ENCODE data around the gene SIRPB1. TPM values are rescaled to one million over a fixed set of nuclear protein-coding genes. Genes with fewer than 3 reads are reported as not detected.

Gene SIRPB1
- total RNA-seq, 4 donors from 2014 or later = 4.2 to 48.3 (median 6.2) TPM; not detected in 1

DNA sequence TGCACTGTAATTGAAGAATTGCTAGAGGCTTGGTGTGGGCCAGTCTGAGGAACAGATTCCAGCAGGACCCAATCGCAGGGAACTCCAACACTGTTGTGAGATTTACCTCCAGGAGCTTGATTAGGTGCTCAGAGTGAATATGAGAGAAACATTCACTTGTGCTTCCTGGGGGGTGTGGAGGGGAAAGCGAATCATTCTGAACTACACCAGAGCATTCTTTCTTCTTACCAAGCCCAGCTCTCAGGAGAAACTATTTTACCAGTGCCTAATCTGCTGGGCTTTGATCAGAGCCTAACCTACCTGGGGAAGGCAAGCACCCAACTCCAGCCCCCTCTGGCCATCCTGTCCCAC lies 7.4 kb upstream of the SIRPB1 start:
- no peak for TF ChIP-seq CTCF (IDR thresholded peaks at IDR 0.05; ENCODE audit: low read depth)

GRCh38 chr20:1626528-1627199 lies 6.9 kb upstream of the SIRPB1 start:
- TF ChIP-seq CTCF (IDR thresholded peaks at IDR 0.05; ENCODE audit: low read depth) = no peak

DNA sequence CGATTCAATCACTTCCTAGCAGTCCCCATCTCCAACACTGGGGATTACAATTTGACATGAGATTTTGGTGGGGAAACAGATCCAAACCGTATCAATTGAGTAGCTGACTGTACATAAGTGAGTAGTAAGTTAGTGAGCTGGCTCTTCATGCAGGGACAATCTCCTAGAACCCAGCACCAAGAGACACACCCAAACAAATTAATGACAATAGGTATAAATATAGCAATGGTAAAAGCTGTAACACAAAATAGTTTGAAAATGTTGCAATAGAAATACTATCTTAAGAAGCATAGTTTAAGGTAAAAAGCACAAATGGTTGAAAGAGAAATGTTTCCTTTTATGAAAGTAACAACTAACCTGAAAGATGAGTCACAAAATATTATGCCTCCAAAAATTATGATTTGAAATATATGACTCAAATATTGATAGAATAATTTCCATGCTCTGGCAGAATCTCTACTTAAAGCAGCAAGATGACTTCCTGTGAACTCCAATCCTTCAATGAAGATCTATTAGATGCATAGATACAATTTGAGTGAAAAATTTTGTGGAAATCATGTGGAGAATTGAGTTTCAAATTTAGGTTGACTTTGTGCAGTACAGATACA lies 5.4 kb upstream of the SIRPB1 start:
- TF ChIP-seq CTCF (IDR thresholded peaks at IDR 0.05; ENCODE audit: low read depth) = no peak

- no peak for TF ChIP-seq CTCF (IDR thresholded peaks at IDR 0.05; ENCODE audit: low read depth)
These were observed 3.8 kb upstream of the SIRPB1 start for GRCh38 chr20:1623501-1624205.

- no peak for TF ChIP-seq CTCF (IDR thresholded peaks at IDR 0.05; ENCODE audit: low read depth)
These were observed 2.6 kb upstream of the SIRPB1 start for GRCh38 chr20:1622450-1622849.

DNA sequence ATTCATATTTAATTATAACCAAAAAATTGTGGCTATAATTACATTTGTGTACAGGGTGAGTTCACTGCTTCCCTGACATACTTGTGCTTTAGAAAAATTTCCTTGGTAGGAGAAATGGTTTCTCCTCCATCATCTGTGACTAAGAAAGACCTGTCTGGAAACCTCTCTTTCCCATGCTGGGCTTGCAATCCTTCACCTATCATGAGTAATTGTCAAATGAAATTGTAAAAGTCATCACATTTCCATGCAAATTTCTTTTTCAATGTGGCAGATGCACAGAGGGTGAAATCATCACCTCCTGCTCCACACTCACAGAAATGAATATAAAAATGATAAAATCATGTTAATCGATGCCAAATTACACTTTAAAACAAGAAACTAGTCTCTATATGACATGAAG lies 1.5 kb upstream of the SIRPB1 start:
- TF ChIP-seq CTCF (IDR thresholded peaks at IDR 0.05; ENCODE audit: low read depth) = no peak

- TF ChIP-seq CTCF (IDR thresholded peaks at IDR 0.05; ENCODE audit: low read depth) = no peak
These were observed 762 bp downstream of the SIRPB1 start for GRCh38 chr20:1618954-1619540.
